ACHN (cell line): ENCODE data around the gene TRIL.

Source experiments
- DNase-seq: peaks from one replicate; pipeline ENCODE4 v3.0.0-alpha.2; 2015
- in situ Hi-C: cut with HindIII; loops from 2 replicates; pipeline ENCODE4 v1.10.0; 2017; ENCODE audit warnings: low sequenced_read_pairs, low pct_ligation_motif_present, low pct_unique_long_range_greater_than_20kb

The TRIL gene

GRCh38 chr7:28954946-28955345, 3.2 kb downstream of the TRIL start:
- in situ Hi-C loops: no loop called here
- DNase-seq: no peak

GRCh38 chr7:28954471-28954870, 3.7 kb downstream of the TRIL start:
- in situ Hi-C loops: no loop called here
- no peak for DNase-seq

- in situ Hi-C loops: no loop called here
- no peak for DNase-seq
Measured at GRCh38 chr7:28953633-28954032, 4.5 kb downstream of the TRIL start.

- in situ Hi-C loops: loop anchor here (25.0 kb wide), 1 partner anchor 170 kb away; no protein-coding TSS in a partner anchor
- DNase-seq: no peak
Measured at GRCh38 chr7:28942168-28942567, 16.0 kb downstream of the TRIL start.

GRCh38 chr7:28941633-28942032, 16.5 kb downstream of the TRIL start:
- DNase-seq: no peak
- in situ Hi-C loops: loop anchor here (25.0 kb wide), 1 partner anchor 171 kb away; no protein-coding TSS in a partner anchor

- in situ Hi-C loops: loop anchor here (25.0 kb wide), 1 partner anchor 171 kb away; no protein-coding TSS in a partner anchor
- no peak for DNase-seq
Measured at GRCh38 chr7:28940741-28941384, 17.3 kb downstream of the TRIL start.

GRCh38 chr7:28939844-28940544, 18.1 kb downstream of the TRIL start:
- no peak for DNase-seq
- in situ Hi-C loops: loop anchor here (25.0 kb wide), 1 partner anchor 172 kb away; no protein-coding TSS in a partner anchor

- in situ Hi-C loops: loop anchor here (25.0 kb wide), 1 partner anchor 173 kb away; no protein-coding TSS in a partner anchor
Measured at GRCh38 chr7:28939367-28939766, 18.8 kb downstream of the TRIL start.

GRCh38 chr7:28937619-28938018, 20.5 kb downstream of the TRIL start:
- DNase-seq: no peak
- in situ Hi-C loops: loop anchor here (25.0 kb wide), 1 partner anchor 175 kb away; no protein-coding TSS in a partner anchor

More at GRCh38 chr7:28939367-28939766, 18.8 kb downstream of the TRIL start:
- no peak for DNase-seq

GRCh38 chr7:28937103-28937502, 21.0 kb downstream of the TRIL start:
- DNase-seq: no peak
- in situ Hi-C loops: loop anchor here (25.0 kb wide), 1 partner anchor 175 kb away; no protein-coding TSS in a partner anchor

GRCh38 chr7:28933846-28934320, 24.2 kb downstream of the TRIL start:
- no peak for DNase-seq
- in situ Hi-C loops: loop anchor here (25.0 kb wide), 1 partner anchor 178 kb away; no protein-coding TSS in a partner anchor

GRCh38 chr7:28931565-28931964, 26.6 kb downstream of the TRIL start:
- DNase-seq: no peak
- in situ Hi-C loops: loop anchor here (25.0 kb wide), 1 partner anchor 181 kb away; no protein-coding TSS in a partner anchor

GRCh38 chr7:28926871-28927597, 31.1 kb downstream of the TRIL start:
- peak; percentile 95 for DNase-seq
- in situ Hi-C loops: loop anchor here (10.0 to 25.0 kb wide), 2 partner anchors 185 to 488 kb away; no protein-coding TSS in a partner anchor

GRCh38 chr7:28922624-28923331, 35.4 kb downstream of the TRIL start:
- in situ Hi-C loops: loop anchor here (10.0 kb wide), 1 partner anchor 492 kb away; no protein-coding TSS in a partner anchor
- DNase-seq: peak; percentile 87

GRCh38 chr7:28921822-28922221, 36.3 kb downstream of the TRIL start:
- DNase-seq: peak; percentile 78
- in situ Hi-C loops: loop anchor here (10.0 kb wide), 1 partner anchor 493 kb away; no protein-coding TSS in a partner anchor

- in situ Hi-C loops: loop anchor here (10.0 kb wide), 1 partner anchor 494 kb away; no protein-coding TSS in a partner anchor
- no peak for DNase-seq
Measured at GRCh38 chr7:28920424-28920823, 37.7 kb downstream of the TRIL start.

GRCh38 chr7:28919510-28919909, 38.6 kb downstream of the TRIL start:
- no peak for DNase-seq
- in situ Hi-C loops: no loop called here

GRCh38 chr7:28908775-28909174, 49.4 kb downstream of the TRIL start:
- in situ Hi-C loops: no loop called here
- no peak for DNase-seq
